Articular chondrocyte of knee joint (primary cell): Measurements from ENCODE around the gene SLC35G2. TPM values are rescaled to one million over a fixed set of nuclear protein-coding genes. Genes with fewer than 3 reads are reported as not detected.

ENCODE experiments used
- total RNA-seq: library from RNA; depleted of rRNA; stranded (reverse); fragments of >200 nt; gene quantifications from 2 replicates; pipeline ENCODE4 v1.2.3, GENCODE V29; 2012

SLC35G2 gene
- 15.3 and 16.3 TPM in 2 replicates for total RNA-seq

DNA sequence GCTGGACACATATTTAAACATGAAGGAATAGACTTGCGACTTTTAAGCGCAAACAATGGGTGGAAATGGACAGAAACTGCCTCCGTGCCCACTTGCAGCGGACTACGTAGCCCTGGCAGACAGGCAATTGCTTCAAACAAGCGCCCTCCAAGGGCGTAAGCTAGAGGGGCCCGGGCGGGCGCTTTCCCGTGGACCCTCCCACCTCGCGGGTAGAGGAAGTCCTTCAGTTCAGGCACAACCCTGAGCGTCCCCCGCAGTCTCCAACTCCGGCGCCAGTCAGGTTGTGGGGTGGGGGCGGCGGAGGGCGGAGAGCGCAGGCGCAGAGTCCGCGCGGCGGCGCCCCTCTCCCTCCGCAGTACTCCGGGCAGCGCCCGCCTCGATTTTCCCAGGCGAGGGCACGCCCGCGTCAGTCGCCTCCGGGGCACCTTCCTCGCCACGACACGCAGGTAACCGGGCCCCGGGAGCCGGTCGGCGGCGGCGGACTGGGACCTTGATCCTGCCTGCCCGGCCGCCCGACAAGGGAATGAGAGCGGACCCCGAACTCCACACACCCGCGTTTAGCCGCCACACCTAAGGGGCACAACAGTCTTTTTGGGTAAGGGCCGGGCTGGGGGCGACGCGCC is at the start of gene SLC35G2:
TSS of gene SLC35G2 (plus strand) at position 358 of the 623 bp plus-strand sequence. CDS start 35,335 bp downstream, outside the sequence.

DNA sequence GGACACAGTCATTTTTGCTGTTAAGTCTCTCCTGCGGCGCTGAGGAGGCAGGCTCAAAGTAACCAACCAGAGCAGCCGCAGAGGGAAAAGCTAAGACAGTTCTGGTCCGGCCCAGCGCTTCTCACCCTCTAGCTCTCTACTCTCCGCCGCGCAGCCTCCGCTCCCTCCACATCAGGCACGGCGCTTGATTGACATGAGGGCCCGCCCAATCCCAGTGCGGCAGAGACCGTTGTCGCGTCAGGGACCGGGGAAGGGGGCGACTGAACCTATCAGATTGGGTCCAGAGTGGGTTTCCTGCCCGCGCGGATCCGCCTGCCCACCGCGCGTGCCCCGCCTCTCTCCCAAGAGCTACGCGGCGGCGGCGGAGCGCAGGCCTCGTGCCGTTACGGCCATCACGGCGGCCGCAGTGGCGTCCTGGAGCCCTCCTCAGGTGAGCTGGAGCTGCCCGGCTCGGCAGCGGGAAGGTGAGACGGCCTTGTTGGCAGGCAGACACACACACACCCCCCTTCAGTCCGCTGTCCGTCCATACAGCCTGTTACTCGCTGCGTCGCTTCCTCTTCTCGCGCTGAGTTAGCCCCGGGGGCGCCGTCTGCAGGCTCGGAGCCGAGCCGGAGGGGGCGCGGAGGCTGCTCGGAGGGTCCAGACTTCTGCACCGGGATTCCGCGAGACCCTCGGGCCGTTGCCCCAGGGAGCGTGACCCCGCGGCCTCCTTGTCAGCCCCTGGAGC is 43.1 kb downstream of the SLC35G2 start, which contains the start of gene NCK1:
TSS of gene NCK1 (plus strand) at position 319 of the 727 bp plus-strand sequence. CDS start 65,794 bp downstream, outside the sequence.

Other genes with a start within 250 kb of the SLC35G2 start
- gene STAG1, start 66.7 kb upstream of the SLC35G2 start, total RNA-seq = 82.8 and 83.4 TPM in 2 replicates
- 63.1 and 69.4 TPM in 2 replicates for gene NCK1, start 43.1 kb downstream of the SLC35G2 start, total RNA-seq
- gene IL20RB, start 138.9 kb downstream of the SLC35G2 start, total RNA-seq = 0.65 and 0.91 TPM in 2 replicates